Neuronal stem cell (in vitro differentiated cells): ENCODE measurements around the gene DPEP1.

Experiments
- DNase-seq: peaks from one replicate; pipeline ENCODE4 v3.0.0-alpha.2; 2013; ENCODE audit warnings: low spot score
- H2AFZ ChIP-seq: one replicate; pipeline ENCODE4 v1.6.1; 2013; ENCODE audit warnings: mild to moderate bottlenecking, low read length, inconsistent platforms
- H2AK5ac ChIP-seq: 2 replicates; pipeline ENCODE4 v1.6.1; 2013; ENCODE audit warnings: low read depth, mild to moderate bottlenecking, inconsistent platforms, low read length, moderate library complexity, mixed read lengths
- H2BK120ac ChIP-seq: 2 replicates; pipeline ENCODE4 v1.6.1; 2013; ENCODE audit warnings: low read depth, mild to moderate bottlenecking, inconsistent platforms, low read length, moderate library complexity, mixed read lengths
- H2BK12ac ChIP-seq: one replicate; pipeline ENCODE4 v1.6.1; 2013; ENCODE audit warnings: low read length, inconsistent platforms
- H2BK15ac ChIP-seq: 2 replicates; pipeline ENCODE4 v1.6.1; 2013; ENCODE audit warnings: mild to moderate bottlenecking, low read length, inconsistent platforms, mixed read lengths
- H2BK5ac ChIP-seq: one replicate; pipeline ENCODE4 v1.6.1; 2013; ENCODE audit warnings: inconsistent platforms, mild to moderate bottlenecking, low read length, moderate library complexity
- H3K14ac ChIP-seq: one replicate; pipeline ENCODE4 v1.6.1; 2013; ENCODE audit warnings: low read length, inconsistent platforms
- H3K18ac ChIP-seq: 2 replicates; pipeline ENCODE4 v1.6.1; 2013; ENCODE audit warnings: low read length, inconsistent platforms
- H3K23ac ChIP-seq: 2 replicates; pipeline ENCODE4 v1.6.1; 2013; ENCODE audit warnings: low read depth, mild to moderate bottlenecking, mixed read lengths, low read length, inconsistent platforms; ENCODE audit not compliant: poor library complexity
- H3K27ac ChIP-seq: replicated peaks from 3 replicates; pipeline ENCODE4 v1.5.1; 2013; ENCODE audit warnings: low read length, inconsistent platforms
- H3K27me3 ChIP-seq, 3 experiments: 2 replicates each; pipeline ENCODE4 v1.6.1; 2013; ENCODE audit warnings: low read length in 3 of 3, mild to moderate bottlenecking in 2 of 3, inconsistent platforms in 1 of 3, low read depth in 1 of 3, mixed read lengths in 1 of 3, moderate library complexity in 1 of 3; ENCODE audit not compliant: control insufficient read depth in 3 of 3, insufficient read depth in 3 of 3
- H3K36me3 ChIP-seq, 2 donors: replicated peaks in 1 of 2; 2 replicates each; pipeline ENCODE4 v1.6.1; 2013; ENCODE audit warnings: low read length in 2 of 2; ENCODE audit not compliant: control insufficient read depth in 2 of 2, insufficient read depth in 2 of 2
- H3K4ac ChIP-seq: 2 replicates; pipeline ENCODE4 v1.6.1; 2013; ENCODE audit warnings: inconsistent platforms, mild to moderate bottlenecking, low read length, moderate library complexity
- H3K4me1 ChIP-seq, 2 donors: 1 replicate in 1 of 2; 2 replicates in 1 of 2; pipeline ENCODE4 v1.6.1; 2013; ENCODE audit warnings: low read length in 2 of 2, low read depth in 1 of 2; ENCODE audit not compliant: control insufficient read depth in 2 of 2, insufficient read depth in 1 of 2
- H3K4me2 ChIP-seq: one replicate; pipeline ENCODE4 v1.6.1; 2013; ENCODE audit warnings: mild to moderate bottlenecking, low read length, inconsistent platforms; ENCODE audit not compliant: insufficient read depth, poor library complexity, severe bottlenecking
- H3K4me3 ChIP-seq, 2 donors: 2 replicates each; pipeline ENCODE4 v1.5.1; 2013; ENCODE audit warnings: low read length in 2 of 2, mild to moderate bottlenecking in 2 of 2, inconsistent platforms in 1 of 2, moderate library complexity in 1 of 2
- H3K79me1 ChIP-seq: one replicate; pipeline ENCODE4 v1.6.1; 2013; ENCODE audit warnings: low read depth, mild to moderate bottlenecking, inconsistent platforms, low read length, moderate library complexity
- H3K9ac ChIP-seq: one replicate; pipeline ENCODE4 v1.6.1; 2013; ENCODE audit warnings: mild to moderate bottlenecking, low read depth, low read length, inconsistent platforms; ENCODE audit not compliant: poor library complexity
- H3K9me3 ChIP-seq, 2 donors: replicated peaks in 1 of 2; 2 replicates each; pipeline versions ENCODE3 to v1.6.1; 2013; ENCODE audit warnings: low read length in 2 of 2, mild to moderate bottlenecking in 2 of 2, inconsistent platforms in 1 of 2, low read depth in 1 of 2, mixed read lengths in 1 of 2, moderate library complexity in 1 of 2; ENCODE audit not compliant: control insufficient read depth in 2 of 2, insufficient read depth in 1 of 2
- H4K8ac ChIP-seq: one replicate; pipeline ENCODE4 v1.6.1; 2013; ENCODE audit warnings: low read depth, mild to moderate bottlenecking, inconsistent platforms, low read length, moderate library complexity
- H4K91ac ChIP-seq: one replicate; pipeline ENCODE4 v1.6.1; 2013; ENCODE audit warnings: low read length, low read depth, mild to moderate bottlenecking, inconsistent platforms; ENCODE audit not compliant: poor library complexity
- WGBS, 2 donors: extraction: QIAGEN DNeasy Blood & Tissue Kit; methylation state at CpG; one replicate each; pipeline ENCODE4 v1.1.7; 2013; ENCODE audit warnings: missing lambda C conversion rate in 2 of 2, mixed read lengths in 1 of 2; ENCODE audit not compliant: insufficient read length in 2 of 2, insufficient replicate concordance in 1 of 2; ENCODE audit errors: extremely low coverage in 2 of 2; 5-methylcytosine and 5-hydroxymethylcytosine counted together

DPEP1 gene

DNA sequence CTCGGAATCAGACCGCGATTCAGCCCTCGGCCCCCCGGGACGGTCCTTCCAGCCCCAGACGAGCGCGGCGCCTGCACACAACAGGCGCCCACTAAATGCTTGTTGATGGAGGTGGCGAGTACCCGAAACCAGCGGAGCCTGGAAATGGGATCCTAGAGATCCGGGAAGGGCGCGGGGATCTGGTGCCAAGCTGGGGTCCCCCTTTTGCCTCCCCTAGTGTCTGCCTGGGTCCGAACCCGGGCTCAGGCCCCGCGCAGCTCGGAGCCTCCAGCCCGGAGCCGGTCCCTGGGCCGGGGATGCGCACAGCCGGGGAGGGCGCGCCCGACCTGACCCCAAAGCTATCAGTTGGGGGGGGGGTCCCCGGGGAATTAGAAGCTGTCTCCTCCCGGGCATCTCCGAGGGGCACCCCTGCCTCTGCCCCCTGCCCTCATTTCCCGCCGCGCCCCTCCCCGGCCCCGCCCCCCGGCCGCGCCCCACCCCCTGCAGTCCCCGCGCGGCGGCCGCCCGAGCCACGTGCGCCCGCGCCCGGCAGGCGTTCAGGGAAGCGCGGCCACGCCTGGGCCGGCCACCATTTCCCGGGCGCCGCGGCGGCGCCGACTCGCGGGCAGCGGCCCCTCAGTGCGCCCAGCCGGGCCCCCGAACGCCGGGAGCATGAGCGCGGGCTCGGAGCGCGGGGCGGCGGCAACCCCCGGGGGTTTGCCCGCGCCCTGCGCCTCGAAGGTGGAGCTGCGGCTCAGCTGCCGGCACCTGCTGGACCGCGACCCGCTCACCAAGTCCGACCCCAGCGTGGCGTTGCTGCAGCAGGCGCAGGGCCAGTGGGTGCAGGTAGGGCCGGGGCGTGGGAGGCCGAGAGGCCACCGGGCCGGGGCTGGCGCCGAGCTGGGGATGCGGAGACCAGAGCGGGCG lies 37.9 kb upstream of the DPEP1 start, which contains the start of gene CPNE7:
Gene CPNE7 (plus strand): TSS at position 512 of the 906 bp plus-strand sequence. CDS start 140 bp downstream, at position 652.
- peak within 1 kb of the TSS; percentile 95 for H2AK5ac ChIP-seq
- DNase-seq: no peak
- H2BK15ac ChIP-seq: peak within 1 kb of the TSS; percentile 83
- peak within 1 kb of the TSS; percentile 94 for H3K18ac ChIP-seq
- peak within 1 kb of the TSS; percentile 24 for H2BK5ac ChIP-seq
- H3K4me3 ChIP-seq: peak within 1 kb of the TSS; percentile 32 to 78
- WGBS, 2 donors: no CpG with 5 or more reads among the region's 103 CpGs
- peak within 1 kb of the TSS; percentile 80 for H3K4me2 ChIP-seq
- H3K4ac ChIP-seq: no peak within 1 kb of the TSS
- H3K9me3 ChIP-seq: peaks cover 0 to 3% of the 10 kb centered on the region in 2 donors
- H3K9ac ChIP-seq: peak within 1 kb of the TSS; percentile 81
- H3K27ac ChIP-seq: no peak within 1 kb of the TSS
- H3K27me3 ChIP-seq: peaks cover 21 to 36% (median 27%) of the 10 kb centered on the region in 3 experiments
- H3K36me3 ChIP-seq: no peaks in the 10 kb centered on the region
- no peak within 1 kb of the TSS for H4K8ac ChIP-seq
- H3K4me1 ChIP-seq: peaks cover 0 to 2% of the 10 kb centered on the region in 2 donors
- peak within 1 kb of the TSS; percentile 85 for H3K23ac ChIP-seq
- no peak within 1 kb of the TSS for H2BK12ac ChIP-seq
- H2BK120ac ChIP-seq: no peak within 1 kb of the TSS
- H3K79me1 ChIP-seq: no peaks in the 10 kb centered on the region
- peak within 1 kb of the TSS; percentile 82 for H3K14ac ChIP-seq
- H2AFZ ChIP-seq: peak within 1 kb of the TSS; percentile 83
- H4K91ac ChIP-seq: no peak within 1 kb of the TSS

DNA sequence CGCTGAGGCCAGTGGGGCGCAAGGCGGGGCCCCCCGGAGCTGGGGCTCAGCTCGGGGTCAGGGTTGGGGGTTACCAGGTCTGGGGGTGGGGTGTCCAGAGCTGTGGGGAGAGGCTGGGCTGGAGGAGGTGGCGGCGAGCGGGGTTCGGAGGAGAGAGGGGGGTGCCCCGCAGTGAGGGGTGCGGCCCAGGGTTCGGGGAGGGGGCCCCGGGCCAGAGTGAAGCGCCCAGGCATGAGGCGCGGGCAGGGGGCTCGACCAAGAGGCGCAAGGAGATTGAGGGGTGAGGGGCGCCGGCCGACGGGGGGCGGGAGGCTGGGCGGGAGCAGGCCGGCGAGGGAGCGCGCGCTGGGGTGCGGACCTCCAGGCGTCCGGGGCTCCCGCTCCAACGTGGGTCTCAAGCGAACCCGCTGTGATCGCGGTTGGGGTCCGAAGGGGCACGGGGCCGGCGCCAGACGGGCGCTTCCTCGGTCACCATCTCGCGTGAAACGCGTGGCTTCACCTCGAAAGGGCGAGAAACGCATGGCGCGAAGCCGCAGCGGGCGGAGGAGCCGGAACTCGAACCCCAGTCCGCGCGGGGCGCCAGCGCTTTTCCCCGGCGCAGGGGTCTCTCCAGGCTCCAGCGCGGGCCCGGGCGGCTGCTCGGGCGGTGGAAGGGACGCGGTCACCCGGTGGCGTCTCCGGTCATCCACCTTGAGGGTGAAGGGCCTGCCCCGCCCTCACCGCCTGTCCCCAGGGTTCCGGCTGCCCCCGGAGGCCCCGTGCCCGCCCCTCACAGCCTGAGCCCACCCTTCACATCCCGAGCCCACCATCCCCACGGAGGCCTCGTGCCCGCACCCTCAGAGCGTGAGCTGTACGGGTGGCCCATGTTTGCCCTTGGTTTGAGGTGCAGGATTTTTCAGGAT lies 37.0 kb upstream of the DPEP1 start:
- Histone ChIP-seq H3K27ac (no peak overlapping the region), H3K4me3 (peak overlapping the region in 1 of 2 donors; percentile 78)

DNA sequence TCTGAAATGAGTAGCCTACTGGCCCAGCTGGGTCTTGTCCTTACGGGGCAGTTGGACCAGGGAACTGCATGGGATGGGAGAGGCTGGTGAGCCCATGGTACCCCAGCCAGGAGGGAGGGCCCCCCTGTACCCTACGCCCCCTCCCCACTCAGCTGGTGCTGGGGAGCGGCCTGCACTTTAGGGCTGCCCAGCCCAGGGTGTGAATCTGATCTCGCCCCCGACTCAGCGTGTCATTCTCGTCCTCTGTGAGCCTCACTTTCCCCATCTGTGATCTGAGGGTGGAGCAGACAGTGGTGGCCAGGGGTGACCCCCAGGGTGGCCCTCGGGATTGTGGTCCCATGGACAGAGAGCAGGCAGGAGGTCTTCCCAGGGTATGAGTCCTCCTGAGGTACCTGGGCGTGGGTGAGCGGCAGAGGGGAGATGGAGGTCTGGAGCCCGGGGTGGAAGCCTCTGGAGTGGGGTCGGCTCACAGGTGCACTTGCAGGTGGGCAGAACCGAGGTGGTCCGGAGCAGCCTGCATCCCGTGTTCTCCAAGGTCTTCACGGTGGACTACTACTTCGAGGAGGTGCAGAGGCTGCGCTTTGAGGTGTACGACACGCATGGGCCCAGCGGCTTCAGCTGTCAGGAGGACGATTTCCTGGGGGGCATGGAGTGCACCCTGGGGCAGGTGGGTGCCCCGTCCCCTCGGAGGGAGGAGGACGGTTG lies 36.2 kb upstream of the DPEP1 start:
- no peak overlapping the region for H2AFZ ChIP-seq
- no peaks in the 10 kb centered on the region for H3K36me3 ChIP-seq
- H3K4me2 ChIP-seq: no peak overlapping the region
- H3K27ac ChIP-seq: no peak overlapping the region
- H3K4me1 ChIP-seq: peaks cover 2 to 7% of the 10 kb centered on the region in 2 donors
- H3K79me1 ChIP-seq: no peaks in the 10 kb centered on the region
- peak overlapping the region; percentile 44 for H3K23ac ChIP-seq
- no peak overlapping the region for H3K4me3 ChIP-seq
- H3K27me3 ChIP-seq: peaks cover 21 to 36% (median 27%) of the 10 kb centered on the region in 3 experiments
- H2BK120ac ChIP-seq: no peak overlapping the region
- no peak overlapping the region for H4K91ac ChIP-seq
- no CpG with 5 or more reads among the region's 25 CpGs for WGBS, 2 donors
- H2BK12ac ChIP-seq: no peak overlapping the region
- no peak overlapping the region for H4K8ac ChIP-seq
- H2BK5ac ChIP-seq: no peak overlapping the region
- H3K18ac ChIP-seq: peak overlapping the region; percentile 38
- no peak overlapping the region for H3K9ac ChIP-seq
- no peak overlapping the region for H2BK15ac ChIP-seq
- no peak for DNase-seq
- H3K14ac ChIP-seq: no peak overlapping the region
- H3K9me3 ChIP-seq: peaks cover 0 to 3% of the 10 kb centered on the region in 2 donors
- peak overlapping the region; percentile 84 for H2AK5ac ChIP-seq
- H3K4ac ChIP-seq: peak overlapping the region; percentile 53

More for the DNA sequence above, 37.0 kb upstream of the DPEP1 start:
- H2BK120ac ChIP-seq: no peak overlapping the region
- peak overlapping the region; percentile 24 for H2BK5ac ChIP-seq
- H2AK5ac ChIP-seq: peak overlapping the region; percentile 95
- H3K36me3 ChIP-seq: no peaks in the 10 kb centered on the region
- H3K27me3 ChIP-seq: peaks cover 21 to 36% (median 27%) of the 10 kb centered on the region in 3 experiments
- H3K14ac ChIP-seq: peak overlapping the region; percentile 82
- no peaks in the 10 kb centered on the region for H3K79me1 ChIP-seq
- H3K23ac ChIP-seq: peak overlapping the region; percentile 85
- H2BK15ac ChIP-seq: peak overlapping the region; percentile 67
- peaks cover 0 to 2% of the 10 kb centered on the region in 2 donors for H3K4me1 ChIP-seq
- peaks cover 0 to 3% of the 10 kb centered on the region in 2 donors for H3K9me3 ChIP-seq
- H3K4me2 ChIP-seq: peak overlapping the region; percentile 80
- peak overlapping the region; percentile 81 for H2AFZ ChIP-seq
- no peak for DNase-seq
- no CpG with 5 or more reads among the region's 89 CpGs for WGBS, 2 donors
- H4K8ac ChIP-seq: no peak overlapping the region
- H2BK12ac ChIP-seq: no peak overlapping the region
- H3K4ac ChIP-seq: peak overlapping the region; percentile 53
- no peak overlapping the region for H4K91ac ChIP-seq
- H3K9ac ChIP-seq: peak overlapping the region; percentile 81
- H3K18ac ChIP-seq: peak overlapping the region; percentile 94
